Glomerular endothelial cell (primary cell): Measurements from ENCODE around the gene MTX1. TPM values are rescaled to one million over a fixed set of nuclear protein-coding genes. Genes with fewer than 3 reads are reported as not detected.
"Not testable (repeated sequence)": the region's sequence is repeated elsewhere in the genome, so short reads cannot be mapped to it uniquely, and the experiment has no call there.

Experiments used
- DNase-seq: peaks from one replicate; pipeline ENCODE4 v3.0.0-alpha.2; 2011; ENCODE audit warnings: low read depth, low spot score; ENCODE audit errors: extremely low read depth
- total RNA-seq: library from RNA; depleted of rRNA; stranded (reverse); fragments of >200 nt; gene quantifications from 2 replicates; pipeline ENCODE4 v1.2.3, GENCODE V29; 2015

MTX1 gene
- total RNA-seq, 1 donor from 2014 or later, result 44.3 TPM

GRCh38 chr1:155186794-155187455, 21.6 kb upstream of the MTX1 start:
- DNase-seq, result no peak

GRCh38 chr1:155187456-155187891, 21.0 kb upstream of the MTX1 start:
- DNase-seq, result no peak

GRCh38 chr1:155188268-155188667, 20.2 kb upstream of the MTX1 start:
- no peak for DNase-seq

- DNase-seq, result not testable (repeated sequence)
Observed at GRCh38 chr1:155189926-155190325, 18.6 kb upstream of the MTX1 start.

GRCh38 chr1:155191904-155192303, 16.6 kb upstream of the MTX1 start:
- no peak for DNase-seq

- no peak for DNase-seq
Observed at GRCh38 chr1:155192346-155193274, 15.9 kb upstream of the MTX1 start.

- DNase-seq, result no peak
Observed at GRCh38 chr1:155193275-155193990, 15.1 kb upstream of the MTX1 start.

- DNase-seq, result not testable (repeated sequence)
Observed at GRCh38 chr1:155193991-155194240, 14.6 kb upstream of the MTX1 start.

- no peak for DNase-seq
Observed at GRCh38 chr1:155195201-155196102, 13.0 kb upstream of the MTX1 start.

GRCh38 chr1:155196103-155196892, 12.2 kb upstream of the MTX1 start:
- DNase-seq, result no peak

GRCh38 chr1:155196893-155197638, 11.4 kb upstream of the MTX1 start:
- no peak for DNase-seq

GRCh38 chr1:155197901-155198546, 10.5 kb upstream of the MTX1 start:
- DNase-seq, result no peak

- no peak for DNase-seq
Observed at GRCh38 chr1:155198547-155198906, 10.0 kb upstream of the MTX1 start.

GRCh38 chr1:155199792-155200191, 8.7 kb upstream of the MTX1 start:
- DNase-seq, result no peak

GRCh38 chr1:155200920-155201319, 7.6 kb upstream of the MTX1 start:
- DNase-seq, result no peak

GRCh38 chr1:155202198-155202597, 6.3 kb upstream of the MTX1 start:
- no peak for DNase-seq

- DNase-seq, result no peak
Observed at GRCh38 chr1:155202731-155203515, 5.6 kb upstream of the MTX1 start.

- no peak for DNase-seq
Observed at GRCh38 chr1:155205035-155205434, 3.5 kb upstream of the MTX1 start.
